Loucy (cell line): Measurements from ENCODE around the gene SHISA6.

ENCODE experiments used
- H2AFZ ChIP-seq: fragments of 200-600 bp; sonication (generic); 2 replicates; pipeline ENCODE4 v1.6.0; 2016; ENCODE audit warnings: antibody characterized with exemption, mild to moderate bottlenecking, low read length, moderate library complexity
- H3F3A ChIP-seq: fragments of 200-600 bp; 2 replicates; pipeline ENCODE4 v1.6.0; 2016; ENCODE audit warnings: antibody characterized with exemption, low read depth, mild to moderate bottlenecking
- H3K27me3 ChIP-seq: fragments of 200-600 bp; sonication (generic); 2 replicates; pipeline ENCODE4 v1.6.1; 2014; ENCODE audit warnings: low read length, mild to moderate bottlenecking; ENCODE audit not compliant: insufficient read depth, poor library complexity, severe bottlenecking
- H3K36me3 ChIP-seq: fragments of 200-600 bp; sonication (generic); 2 replicates; pipeline ENCODE4 v1.6.1; 2016; ENCODE audit warnings: low read length; ENCODE audit not compliant: insufficient read depth
- H3K4me1 ChIP-seq: fragments of 200-600 bp; sonication (generic); 2 replicates; pipeline ENCODE4 v1.5.1; 2014; ENCODE audit warnings: low read length, mild to moderate bottlenecking; ENCODE audit not compliant: insufficient read depth, poor library complexity, severe bottlenecking
- H3K4me2 ChIP-seq: fragments of 200-600 bp; sonication (generic); 2 replicates; pipeline ENCODE4 v1.6.0; 2014; ENCODE audit warnings: antibody characterized with exemption, low read length, low read depth, mild to moderate bottlenecking; ENCODE audit not compliant: poor library complexity, severe bottlenecking
- H3K4me3 ChIP-seq: fragments of 200-600 bp; sonication (generic); 2 replicates; pipeline ENCODE4 v1.5.1; 2014; ENCODE audit warnings: low read length, mild to moderate bottlenecking, mixed read lengths; ENCODE audit not compliant: poor library complexity, severe bottlenecking
- H3K79me2 ChIP-seq: fragments of 200-600 bp; sonication (generic); 2 replicates; pipeline ENCODE4 v1.6.1; 2014; ENCODE audit warnings: low read length; ENCODE audit not compliant: insufficient read depth
- H3K9ac ChIP-seq: fragments of 200-600 bp; sonication (generic); 2 replicates; pipeline ENCODE4 v1.6.0; 2014; ENCODE audit warnings: mild to moderate bottlenecking, low read depth, low read length, moderate library complexity; ENCODE audit not compliant: poor library complexity, severe bottlenecking
- H3K9me2 ChIP-seq: fragments of 200-600 bp; sonication (generic); replicated peaks from 2 replicates; pipeline ENCODE4 v1.6.1; 2016; ENCODE audit warnings: low read depth, low read length, mixed read lengths
- H3K9me3 ChIP-seq: fragments of 200-600 bp; sonication (generic); 2 replicates; pipeline ENCODE4 v1.6.1; 2014; ENCODE audit warnings: mild to moderate bottlenecking, antibody characterized with exemption, low read length, low read depth; ENCODE audit not compliant: insufficient read depth
- H4K20me1 ChIP-seq: fragments of 200-600 bp; sonication (generic); 2 replicates; pipeline ENCODE4 v1.6.0; 2014; ENCODE audit warnings: antibody characterized with exemption, low read length, mild to moderate bottlenecking; ENCODE audit not compliant: insufficient read depth, poor library complexity, severe bottlenecking
- CTCF ChIP-seq: fragments of 200-600 bp; sonication (generic); conservative IDR thresholded peaks from 2 replicates; pipeline ENCODE4 v1.5.1; 2014; ENCODE audit warnings: mild to moderate bottlenecking, antibody characterized with exemption, low read length
- EZH2phosphoT487 ChIP-seq: fragments of 200-600 bp; IDR thresholded peaks from 2 replicates; pipeline ENCODE4 v1.6.1; 2018; ENCODE audit warnings: antibody characterized with exemption, mild to moderate bottlenecking, moderate library complexity, borderline replicate concordance

Gene SHISA6

GRCh38 chr17:11264183-11264871 is 23.3 kb downstream of the SHISA6 start:
- Histone ChIP-seq H3F3A (no peaks in the 10 kb centered on the region), H3K9ac (no peak overlapping the region), H4K20me1 (no peaks in the 10 kb centered on the region), H3K4me1 (no peaks in the 10 kb centered on the region), H3K27me3 (no peaks in the 10 kb centered on the region), H3K4me2 (no peak overlapping the region), H3K9me2 (no peaks in the 10 kb centered on the region), H3K9me3 (peaks cover 19% of the 10 kb centered on the region; the same call in 1 of the 2 replicates), H2AFZ (no peak overlapping the region), H3K4me3 (no peak overlapping the region), H3K79me2 (no peaks in the 10 kb centered on the region), H3K36me3 (no peaks in the 10 kb centered on the region)
- no peak for TF ChIP-seq EZH2phosphoT487
- peak; percentile 55 for TF ChIP-seq CTCF

GRCh38 chr17:11267999-11268575 is 27.1 kb downstream of the SHISA6 start:
- no peaks in the 10 kb centered on the region for H3K36me3 ChIP-seq
- H3K27me3 ChIP-seq: no peaks in the 10 kb centered on the region
- no peaks in the 10 kb centered on the region for H3F3A ChIP-seq
- no peaks in the 10 kb centered on the region for H3K79me2 ChIP-seq
- peaks cover 23% of the 10 kb centered on the region; the same call in 1 of the 2 replicates for H3K9me3 ChIP-seq
- no peaks in the 10 kb centered on the region for H3K9me2 ChIP-seq
- no peaks in the 10 kb centered on the region for H3K4me1 ChIP-seq
- H3K9ac ChIP-seq: no peak overlapping the region
- H2AFZ ChIP-seq: no peak overlapping the region
- no peak overlapping the region for H3K4me2 ChIP-seq
- H4K20me1 ChIP-seq: no peaks in the 10 kb centered on the region
- no peak overlapping the region for H3K4me3 ChIP-seq
- TF ChIP-seq EZH2phosphoT487: no peak
- no peak for TF ChIP-seq CTCF

GRCh38 chr17:11269210-11269609 is 28.2 kb downstream of the SHISA6 start:
- Histone ChIP-seq H3K9me3 (peaks cover 26% of the 10 kb centered on the region; the same call in 1 of the 2 replicates), H2AFZ (no peak overlapping the region), H3F3A (no peaks in the 10 kb centered on the region), H3K4me1 (no peaks in the 10 kb centered on the region), H3K79me2 (no peaks in the 10 kb centered on the region), H3K4me3 (no peak overlapping the region), H3K9me2 (no peaks in the 10 kb centered on the region), H3K4me2 (no peak overlapping the region), H3K27me3 (no peaks in the 10 kb centered on the region), H3K36me3 (no peaks in the 10 kb centered on the region), H4K20me1 (no peaks in the 10 kb centered on the region), H3K9ac (no peak overlapping the region)
- no peak for TF ChIP-seq EZH2phosphoT487
- TF ChIP-seq CTCF: no peak
